Loucy (cell line): ENCODE measurements around the gene KRT27.

Source experiments
- CTCF ChIP-seq: fragments of 200-600 bp; sonication (generic); conservative IDR thresholded peaks from 2 replicates; pipeline ENCODE4 v1.5.1; 2014; ENCODE audit warnings: mild to moderate bottlenecking, antibody characterized with exemption, low read length
- EZH2phosphoT487 ChIP-seq: fragments of 200-600 bp; IDR thresholded peaks from 2 replicates; pipeline ENCODE4 v1.6.1; 2018; ENCODE audit warnings: antibody characterized with exemption, mild to moderate bottlenecking, moderate library complexity, borderline replicate concordance

GRCh38 chr17:40816569-40816968, 34.2 kb upstream of the KRT27 start:
- TF ChIP-seq CTCF (no peak), EZH2phosphoT487 (no peak)
